SK-MEL-5 (cell line): Measurements from ENCODE around the gene PRRX1. TPM values are rescaled to one million over a fixed set of nuclear protein-coding genes. Genes with fewer than 3 reads are reported as not detected.

Source experiments
- DNase-seq: peaks from one replicate; pipeline ENCODE4 v3.0.0-alpha.2; 2016; ENCODE audit warnings: low read depth, low spot score
- in situ Hi-C: cut with HindIII; loops from 2 replicates; pipeline ENCODE4 v1.10.0; 2016; ENCODE audit warnings: low sequenced_read_pairs, high pct_unique_total_duplicates, low pct_unique_long_range_greater_than_20kb
- total RNA-seq: library from RNA; depleted of rRNA; stranded (reverse); fragments of >200 nt; shearing (Covaris generic); gene quantifications from 2 replicates; pipeline ENCODE4 v1.2.3, GENCODE V29; 2014; rRNA removed

Gene PRRX1
- total RNA-seq, 1 experiment from 2014 or later, result 0.05 TPM

DNA sequence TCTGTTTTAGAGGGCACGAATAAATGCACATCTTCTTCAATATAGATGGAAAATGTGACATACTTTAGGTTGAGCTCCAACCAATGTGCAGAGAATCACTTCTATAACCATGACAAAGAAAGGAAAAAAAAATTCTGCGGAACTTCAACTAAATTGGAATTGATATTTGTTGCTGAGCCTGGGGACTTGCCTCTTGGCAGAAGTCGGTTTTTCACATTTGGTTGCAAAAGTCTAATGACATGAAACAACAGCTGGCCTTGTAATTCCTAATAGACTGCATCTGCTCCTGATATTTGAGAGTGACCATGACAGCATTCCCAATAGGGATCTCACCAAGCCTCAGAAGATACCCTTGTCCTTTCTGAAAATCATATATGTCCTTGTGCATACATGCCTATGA, 112.8 kb downstream of the PRRX1 start:
- in situ Hi-C loops, result no loop called here
- no peak for DNase-seq

Other genes with a start within 250 kb of the PRRX1 start
- gene GORAB, start 132.0 kb upstream of the PRRX1 start, total RNA-seq, result 13.1 and 14.3 TPM in 2 replicates